Pulmonary artery endothelial cell (primary cell): ENCODE measurements around the gene NBPF11. TPM values are rescaled to one million over a fixed set of nuclear protein-coding genes. Genes with fewer than 3 reads are reported as not detected.

Experiments
- total RNA-seq: library from RNA; depleted of rRNA; stranded (reverse); fragments of >200 nt; gene quantifications from 2 replicates; pipeline ENCODE4 v1.2.3, GENCODE V29; 2014

Gene NBPF11
- total RNA-seq, 1 donor from 2014 or later, result 3.5 TPM

Other genes starting within 250 kb of the NBPF11 start
- not detected in 2 replicates for gene GJA8, start 249.5 kb downstream of the NBPF11 start, total RNA-seq
- 14.0 and 19.0 TPM in 2 replicates for gene GPR89B, start 223.9 kb downstream of the NBPF11 start, total RNA-seq